Left ventricle myocardium inferior (tissue), 1 donor: ENCODE measurements around the gene ADAP1. TPM values are rescaled to one million over a fixed set of nuclear protein-coding genes. Genes with fewer than 3 reads are reported as not detected.

Experiments
- DNase-seq: peaks from one replicate; pipeline ENCODE4 v3.0.0-alpha.2; 2020
- H3K27ac ChIP-seq: fragments of 200-600 bp; replicated peaks from 2 replicates; pipeline ENCODE4 v1.8.0; 2021
- H3K27me3 ChIP-seq: fragments of 200-600 bp; 2 replicates; pipeline ENCODE4 v1.8.0; 2021; ENCODE audit warnings: low read depth
- H3K36me3 ChIP-seq: fragments of 200-600 bp; 2 replicates; pipeline ENCODE4 v1.8.0; 2021
- H3K4me1 ChIP-seq: fragments of 200-600 bp; 2 replicates; pipeline ENCODE4 v1.8.0; 2021
- H3K4me3 ChIP-seq: fragments of 200-600 bp; 2 replicates; pipeline ENCODE4 v1.8.0; 2021; ENCODE audit warnings: mild to moderate bottlenecking, moderate library complexity
- H3K9me3 ChIP-seq: fragments of 200-600 bp; replicated peaks from 2 replicates; pipeline ENCODE4 v1.8.0; 2021
- intact Hi-C: fragments of 100-400 bp; cut with micrococcal nuclease; formaldehyde crosslinking; loops from one replicate; pipeline ENCODE4 v1.11.0; 2022
- total RNA-seq: library from RNA; stranded (reverse); fragmentation: NEBNext Ultra II Directional; extraction: Animal tissue kit (Norgen Biotek cat#: 25700); gene quantifications from one replicate; pipeline ENCODE4 v1.2.1, GENCODE V29; 2021
- TF ChIP-seq, protein P1 (sequence below): fragments of 200-600 bp; IDR thresholded peaks from 2 replicates; pipeline ENCODE4 v1.8.0; 2021; ENCODE audit warnings: antibody characterized with exemption, mild to moderate bottlenecking, borderline replicate concordance
- donor health status: DM: no; HTN: yes; CAD: no; lungs with severe emphysema.

Gene ADAP1
- total RNA-seq, 1 donor from 2014 or later, result 8.4 TPM

DNA sequence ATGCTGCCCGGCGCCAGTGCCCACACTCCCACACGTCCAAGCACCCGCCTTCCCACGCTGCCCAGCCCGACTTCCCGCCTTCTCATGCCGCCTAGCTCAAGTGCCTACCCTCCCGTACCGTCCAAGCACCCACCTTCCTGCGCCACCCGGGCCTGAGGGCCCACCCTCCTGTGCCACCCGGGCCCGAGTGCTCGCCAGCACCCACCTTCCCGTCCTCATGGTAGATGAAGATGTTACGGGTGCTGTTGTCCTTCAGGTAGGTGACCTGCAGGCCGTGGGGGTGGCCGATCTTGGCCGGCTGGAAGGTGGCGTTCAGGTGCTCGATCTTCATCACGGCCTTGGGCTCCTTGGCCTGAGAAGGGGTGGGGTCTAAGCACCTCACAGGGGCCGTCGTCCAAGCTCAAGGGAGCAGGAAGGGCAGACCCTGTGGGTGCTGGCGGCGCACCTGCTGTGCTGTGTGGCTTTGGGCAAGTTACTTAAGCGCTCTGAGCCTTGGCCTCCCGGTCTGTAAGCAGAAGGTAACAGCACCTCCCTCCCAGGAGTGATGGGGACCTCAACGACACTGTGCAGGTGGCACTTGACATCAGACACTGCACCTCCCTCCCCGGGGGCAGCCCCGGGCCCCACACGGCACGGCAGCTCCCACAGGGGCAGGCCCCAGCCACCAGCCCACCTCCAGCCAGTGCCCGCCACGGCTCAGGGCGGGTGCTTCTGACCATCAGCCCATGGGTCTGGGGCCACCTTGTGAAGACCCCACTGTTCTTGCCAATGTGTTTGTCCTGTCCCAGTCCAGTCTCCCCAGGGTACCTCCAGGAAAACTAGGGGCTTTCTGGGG, 50.3 kb downstream of the ADAP1 start:
- Histone ChIP-seq H3K36me3 (no peaks in the 10 kb centered on the region), H3K4me1 (peaks cover 11% of the 10 kb centered on the region), H3K9me3 (no peaks in the 10 kb centered on the region), H3K4me3 (peak overlapping the region; percentile 27), H3K27me3 (peaks cover 20% of the 10 kb centered on the region), H3K27ac (no peak overlapping the region)
- intact Hi-C loops, result no loop called here
- TF ChIP-seq, protein P1, sequence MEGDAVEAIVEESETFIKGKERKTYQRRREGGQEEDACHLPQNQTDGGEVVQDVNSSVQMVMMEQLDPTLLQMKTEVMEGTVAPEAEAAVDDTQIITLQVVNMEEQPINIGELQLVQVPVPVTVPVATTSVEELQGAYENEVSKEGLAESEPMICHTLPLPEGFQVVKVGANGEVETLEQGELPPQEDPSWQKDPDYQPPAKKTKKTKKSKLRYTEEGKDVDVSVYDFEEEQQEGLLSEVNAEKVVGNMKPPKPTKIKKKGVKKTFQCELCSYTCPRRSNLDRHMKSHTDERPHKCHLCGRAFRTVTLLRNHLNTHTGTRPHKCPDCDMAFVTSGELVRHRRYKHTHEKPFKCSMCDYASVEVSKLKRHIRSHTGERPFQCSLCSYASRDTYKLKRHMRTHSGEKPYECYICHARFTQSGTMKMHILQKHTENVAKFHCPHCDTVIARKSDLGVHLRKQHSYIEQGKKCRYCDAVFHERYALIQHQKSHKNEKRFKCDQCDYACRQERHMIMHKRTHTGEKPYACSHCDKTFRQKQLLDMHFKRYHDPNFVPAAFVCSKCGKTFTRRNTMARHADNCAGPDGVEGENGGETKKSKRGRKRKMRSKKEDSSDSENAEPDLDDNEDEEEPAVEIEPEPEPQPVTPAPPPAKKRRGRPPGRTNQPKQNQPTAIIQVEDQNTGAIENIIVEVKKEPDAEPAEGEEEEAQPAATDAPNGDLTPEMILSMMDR, result no peak
- DNase-seq, result no peak

GRCh38 chr7:902996-903395, 51.5 kb downstream of the ADAP1 start:
- Histone ChIP-seq H3K9me3 (no peaks in the 10 kb centered on the region), H3K36me3 (no peaks in the 10 kb centered on the region), H3K4me1 (peaks cover 16% of the 10 kb centered on the region), H3K27ac (no peak overlapping the region), H3K4me3 (no peak overlapping the region), H3K27me3 (peaks cover 20% of the 10 kb centered on the region)
- intact Hi-C loops, result no loop called here
- no peak for DNase-seq
- TF ChIP-seq, protein P1, result no peak

- Histone ChIP-seq H3K4me3 (no peak overlapping the region), H3K27ac (no peak overlapping the region), H3K36me3 (peaks cover 7% of the 10 kb centered on the region), H3K4me1 (peaks cover 27% of the 10 kb centered on the region), H3K27me3 (peaks cover 20% of the 10 kb centered on the region), H3K9me3 (no peaks in the 10 kb centered on the region)
- TF ChIP-seq, protein P1, result no peak
- intact Hi-C loops, result no loop called here
- DNase-seq, result peak; percentile 73
These were observed 52.9 kb downstream of the ADAP1 start for GRCh38 chr7:901388-902154.

- DNase-seq, result no peak
- Histone ChIP-seq H3K4me1 (peaks cover 27% of the 10 kb centered on the region), H3K27ac (no peak overlapping the region), H3K36me3 (peaks cover 13% of the 10 kb centered on the region), H3K9me3 (no peaks in the 10 kb centered on the region), H3K4me3 (no peak overlapping the region), H3K27me3 (peaks cover 20% of the 10 kb centered on the region)
- intact Hi-C loops, result no loop called here
- TF ChIP-seq, protein P1, result no peak
These were observed 53.5 kb downstream of the ADAP1 start for GRCh38 chr7:901041-901387.

GRCh38 chr7:900331-901040, 54.0 kb downstream of the ADAP1 start:
- intact Hi-C loops, result no loop called here
- H3K36me3 ChIP-seq, result peaks cover 18% of the 10 kb centered on the region
- peaks cover 20% of the 10 kb centered on the region for H3K27me3 ChIP-seq
- DNase-seq, result no peak
- H3K9me3 ChIP-seq, result no peaks in the 10 kb centered on the region
- H3K4me3 ChIP-seq, result no peak overlapping the region
- peaks cover 27% of the 10 kb centered on the region for H3K4me1 ChIP-seq
- TF ChIP-seq, protein P1, result no peak
- H3K27ac ChIP-seq, result no peak overlapping the region
